ENCODE measurements around the gene IRF4. TPM values are rescaled to one million over a fixed set of nuclear protein-coding genes. Genes with fewer than 3 reads are reported as not detected.

IRF4 gene
- total RNA-seq, 4 donors from 2014 or later: 4.5 to 17.0 (median 10.1) TPM

- TF ChIP-seq CTCF (IDR thresholded peaks at IDR 0.05; ENCODE audit: low read depth): no peak
These were observed 21.0 kb upstream of the IRF4 start for GRCh38 chr6:370555-370954.

- TF ChIP-seq CTCF (IDR thresholded peaks at IDR 0.05; ENCODE audit: low read depth): no peak
These were observed 19.1 kb upstream of the IRF4 start for GRCh38 chr6:372336-372911.

- no peak for TF ChIP-seq CTCF (IDR thresholded peaks at IDR 0.05; ENCODE audit: low read depth)
These were observed 18.5 kb upstream of the IRF4 start for GRCh38 chr6:373031-373430.

GRCh38 chr6:373773-374724 lies 17.5 kb upstream of the IRF4 start:
- TF ChIP-seq CTCF (IDR thresholded peaks at IDR 0.05; ENCODE audit: low read depth): no peak

DNA sequence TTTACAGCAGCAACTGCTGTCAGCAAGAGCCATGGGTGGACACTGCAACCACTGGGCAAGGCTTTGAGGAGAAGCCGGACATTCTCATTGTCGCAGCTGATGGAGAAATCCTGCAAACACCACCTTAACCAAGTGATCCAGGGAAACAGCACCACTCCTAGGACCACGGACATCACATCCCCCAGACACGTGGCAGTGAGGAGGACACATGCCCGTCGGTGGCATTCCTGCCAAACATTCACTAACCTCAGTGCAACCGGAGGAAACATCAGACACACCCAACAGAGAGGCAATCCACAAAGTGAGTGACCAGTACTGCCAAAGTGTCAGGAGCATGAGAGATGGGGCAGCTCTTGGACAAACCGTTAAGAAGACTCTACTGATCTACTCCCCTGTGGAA lies 16.6 kb upstream of the IRF4 start:
- TF ChIP-seq CTCF (IDR thresholded peaks at IDR 0.05; ENCODE audit: low read depth): no peak

- no peak for TF ChIP-seq CTCF (IDR thresholded peaks at IDR 0.05; ENCODE audit: low read depth)
These were observed 14.5 kb upstream of the IRF4 start for GRCh38 chr6:376827-377640.

Data from subcutaneous adipose tissue (tissue), 4 donors.